PC-9 (cell line): ENCODE measurements around the gene KIF2A.

Experiments used
- EZH2 ChIP-seq: fragments of 200-600 bp; sonication (generic); IDR thresholded peaks from 2 replicates; pipeline ENCODE4 v1.8.0; 2017; ENCODE audit warnings: antibody characterized with exemption, low read depth
- TF ChIP-seq, protein P1 (sequence below): fragments of 200-600 bp; sonication (generic); conservative IDR thresholded peaks from 2 replicates; pipeline ENCODE4 v1.6.1; 2017; ENCODE audit warnings: mixed run types, antibody characterized with exemption, mild to moderate bottlenecking, moderate library complexity

DNA sequence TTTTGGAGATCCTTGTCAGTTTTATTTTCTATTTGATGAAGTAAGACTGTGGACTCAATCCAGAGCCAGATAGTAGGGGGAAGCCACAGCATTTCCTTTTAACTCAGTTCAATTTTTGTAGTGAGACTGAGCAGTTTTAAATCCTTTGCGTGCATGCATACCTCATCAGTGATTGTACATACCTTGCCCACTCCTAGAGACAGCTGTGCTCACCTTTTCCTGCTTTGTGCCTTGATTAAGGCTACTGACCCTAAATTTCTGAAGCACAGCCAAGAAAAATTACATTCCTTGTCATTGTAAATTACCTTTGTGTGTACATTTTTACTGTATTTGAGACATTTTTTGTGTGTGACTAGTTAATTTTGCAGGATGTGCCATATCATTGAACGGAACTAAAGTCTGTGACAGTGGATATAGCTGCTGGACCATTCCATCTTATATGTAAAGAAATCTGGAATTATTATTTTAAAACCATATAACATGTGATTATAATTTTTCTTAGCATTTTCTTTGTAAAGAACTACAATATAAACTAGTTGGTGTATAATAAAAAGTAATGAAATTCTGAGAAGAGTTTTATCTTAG, 79.9 kb downstream of the KIF2A start:
- TF ChIP-seq EZH2 = no peak
- TF ChIP-seq, protein P1, sequence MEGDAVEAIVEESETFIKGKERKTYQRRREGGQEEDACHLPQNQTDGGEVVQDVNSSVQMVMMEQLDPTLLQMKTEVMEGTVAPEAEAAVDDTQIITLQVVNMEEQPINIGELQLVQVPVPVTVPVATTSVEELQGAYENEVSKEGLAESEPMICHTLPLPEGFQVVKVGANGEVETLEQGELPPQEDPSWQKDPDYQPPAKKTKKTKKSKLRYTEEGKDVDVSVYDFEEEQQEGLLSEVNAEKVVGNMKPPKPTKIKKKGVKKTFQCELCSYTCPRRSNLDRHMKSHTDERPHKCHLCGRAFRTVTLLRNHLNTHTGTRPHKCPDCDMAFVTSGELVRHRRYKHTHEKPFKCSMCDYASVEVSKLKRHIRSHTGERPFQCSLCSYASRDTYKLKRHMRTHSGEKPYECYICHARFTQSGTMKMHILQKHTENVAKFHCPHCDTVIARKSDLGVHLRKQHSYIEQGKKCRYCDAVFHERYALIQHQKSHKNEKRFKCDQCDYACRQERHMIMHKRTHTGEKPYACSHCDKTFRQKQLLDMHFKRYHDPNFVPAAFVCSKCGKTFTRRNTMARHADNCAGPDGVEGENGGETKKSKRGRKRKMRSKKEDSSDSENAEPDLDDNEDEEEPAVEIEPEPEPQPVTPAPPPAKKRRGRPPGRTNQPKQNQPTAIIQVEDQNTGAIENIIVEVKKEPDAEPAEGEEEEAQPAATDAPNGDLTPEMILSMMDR = no peak
